SK-N-SH treated with all-trans-retinoic acid at 6 μM for 48 hours (cell line): ENCODE measurements around the gene TCEA2.

Source experiments
- ATAC-seq: fragments of 200-7000 bp; cut with Tn5 transposase; 3 replicates; pipeline ENCODE4 v1.9.1; 2020; ENCODE audit warnings: mild to moderate bottlenecking, moderate library complexity
- ARNTL ChIP-seq: fragments of 450-650 bp; formaldehyde crosslinking; IDR thresholded peaks from 2 replicates; pipeline ENCODE4 v1.5.0; 2020; ENCODE audit warnings: low read depth, mild to moderate bottlenecking, moderate library complexity, borderline replicate concordance
- BACH2 ChIP-seq: fragments of 250-450 bp; sonication (Bioruptor Pico); IDR thresholded peaks from 2 replicates; pipeline ENCODE4 v1.9.0; 2021; ENCODE audit warnings: mild to moderate bottlenecking, borderline replicate concordance
- CREB5 ChIP-seq: fragments of 250-450 bp; sonication (Bioruptor Pico); IDR thresholded peaks from 2 replicates; pipeline ENCODE4 v1.5.1; 2020; ENCODE audit warnings: low read depth, mild to moderate bottlenecking, moderate library complexity
- CSDC2 ChIP-seq: fragments of 250-450 bp; sonication (Bioruptor Pico); IDR thresholded peaks from 2 replicates; pipeline ENCODE4 v1.5.0; 2020; ENCODE audit warnings: mild to moderate bottlenecking, moderate library complexity
- CSRNP3 ChIP-seq: fragments of 250-450 bp; sonication (Bioruptor Pico); IDR thresholded peaks from 2 replicates; pipeline ENCODE4 v1.5.1; 2021; ENCODE audit warnings: mild to moderate bottlenecking, moderate library complexity
- GLIS3 ChIP-seq: fragments of 250-450 bp; sonication (Bioruptor Pico); IDR thresholded peaks from 2 replicates; pipeline ENCODE4 v1.5.0; 2020; ENCODE audit warnings: mild to moderate bottlenecking, moderate library complexity
- ISL1 ChIP-seq: fragments of 250-450 bp; sonication (Bioruptor Pico); IDR thresholded peaks from 2 replicates; pipeline ENCODE4 v2.1.2; 2022; ENCODE audit warnings: mild to moderate bottlenecking, moderate library complexity
- POU6F1 ChIP-seq: fragments of 250-450 bp; sonication (Bioruptor Pico); IDR thresholded peaks from 2 replicates; pipeline ENCODE4 v1.8.0; 2021; ENCODE audit warnings: low read depth, mild to moderate bottlenecking, moderate library complexity, borderline replicate concordance
- PPARA ChIP-seq: fragments of 250-450 bp; sonication (Bioruptor Pico); IDR thresholded peaks from 2 replicates; pipeline ENCODE4 v1.5.0; 2020; ENCODE audit warnings: mild to moderate bottlenecking, borderline replicate concordance
- RARB ChIP-seq: fragments of 250-450 bp; sonication (Bioruptor Pico); IDR thresholded peaks from 2 replicates; pipeline ENCODE4 v1.8.0; 2021; ENCODE audit warnings: mild to moderate bottlenecking, moderate library complexity
- SNAI2 ChIP-seq: fragments of 250-450 bp; sonication (Bioruptor Pico); IDR thresholded peaks from 2 replicates; pipeline ENCODE4 v1.5.0; 2020; ENCODE audit warnings: mild to moderate bottlenecking, moderate library complexity
- ZC3H10 ChIP-seq: fragments of 250-450 bp; sonication (Bioruptor Pico); IDR thresholded peaks from 2 replicates; pipeline ENCODE4 v1.5.1; 2021; ENCODE audit warnings: mild to moderate bottlenecking, moderate library complexity
- ZFP3 ChIP-seq: fragments of 250-450 bp; sonication (Bioruptor Pico); IDR thresholded peaks from 2 replicates; pipeline ENCODE4 v1.5.0; 2020; ENCODE audit warnings: mild to moderate bottlenecking, moderate library complexity
- ZFP30 ChIP-seq: fragments of 450-650 bp; formaldehyde crosslinking; IDR thresholded peaks from 2 replicates; pipeline ENCODE4 v1.5.0; 2022; ENCODE audit warnings: mild to moderate bottlenecking, moderate library complexity
- ZNF565 ChIP-seq: fragments of 450-650 bp; formaldehyde crosslinking; conservative IDR thresholded peaks from 2 replicates; pipeline ENCODE4 v1.5.0; 2020; ENCODE audit warnings: low read depth, mild to moderate bottlenecking, moderate library complexity
- ZNF70 ChIP-seq: fragments of 450-650 bp; formaldehyde crosslinking; IDR thresholded peaks from 2 replicates; pipeline ENCODE4 v1.5.0; 2020; ENCODE audit warnings: mild to moderate bottlenecking, moderate library complexity
- ZNF8 ChIP-seq: fragments of 450-650 bp; formaldehyde crosslinking; IDR thresholded peaks from 2 replicates; pipeline ENCODE4 v1.5.0; 2020; ENCODE audit warnings: mild to moderate bottlenecking, moderate library complexity
- TF ChIP-seq, protein P1 (sequence below): fragments of 250-450 bp; sonication (Bioruptor Pico); IDR thresholded peaks from 2 replicates; pipeline ENCODE4 v1.8.0; 2020; ENCODE audit warnings: mild to moderate bottlenecking, moderate library complexity, borderline replicate concordance

Gene TCEA2

GRCh38 chr20:64053841-64054661 lies 8.9 kb upstream of the TCEA2 start:
- no peak for TF ChIP-seq RARB
- TF ChIP-seq, protein P1, sequence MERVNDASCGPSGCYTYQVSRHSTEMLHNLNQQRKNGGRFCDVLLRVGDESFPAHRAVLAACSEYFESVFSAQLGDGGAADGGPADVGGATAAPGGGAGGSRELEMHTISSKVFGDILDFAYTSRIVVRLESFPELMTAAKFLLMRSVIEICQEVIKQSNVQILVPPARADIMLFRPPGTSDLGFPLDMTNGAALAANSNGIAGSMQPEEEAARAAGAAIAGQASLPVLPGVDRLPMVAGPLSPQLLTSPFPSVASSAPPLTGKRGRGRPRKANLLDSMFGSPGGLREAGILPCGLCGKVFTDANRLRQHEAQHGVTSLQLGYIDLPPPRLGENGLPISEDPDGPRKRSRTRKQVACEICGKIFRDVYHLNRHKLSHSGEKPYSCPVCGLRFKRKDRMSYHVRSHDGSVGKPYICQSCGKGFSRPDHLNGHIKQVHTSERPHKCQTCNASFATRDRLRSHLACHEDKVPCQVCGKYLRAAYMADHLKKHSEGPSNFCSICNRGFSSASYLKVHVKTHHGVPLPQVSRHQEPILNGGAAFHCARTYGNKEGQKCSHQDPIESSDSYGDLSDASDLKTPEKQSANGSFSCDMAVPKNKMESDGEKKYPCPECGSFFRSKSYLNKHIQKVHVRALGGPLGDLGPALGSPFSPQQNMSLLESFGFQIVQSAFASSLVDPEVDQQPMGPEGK (CRISPR knock-in tag) = peak; percentile 26; the same call in 1 of the 2 replicates
- ATAC-seq = peak; percentile 39

DNA sequence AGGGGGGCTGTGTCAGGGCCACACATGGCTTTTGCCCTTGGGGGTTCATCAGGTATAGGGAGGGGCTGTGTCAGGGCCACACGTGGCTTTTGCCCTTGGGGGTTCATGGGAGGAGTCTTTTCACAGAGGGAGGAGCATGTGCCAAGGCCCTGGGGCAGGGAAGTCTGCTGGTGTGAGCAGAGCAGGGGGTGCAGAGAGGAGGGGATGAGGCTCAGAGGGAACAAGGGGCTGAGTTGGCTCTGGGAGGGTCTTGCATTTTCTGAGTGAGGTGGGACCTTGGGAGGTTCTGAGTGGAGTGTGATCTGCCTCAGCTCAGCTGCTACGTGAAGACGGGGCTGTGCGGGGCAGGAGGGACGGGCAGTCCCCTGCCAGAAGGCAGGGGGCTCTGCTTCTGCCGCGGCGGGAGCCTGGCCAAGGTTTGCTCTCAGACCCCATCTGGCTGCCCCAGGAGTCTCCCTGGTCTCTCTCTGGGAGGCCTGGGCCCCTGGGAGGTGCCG lies 7.6 kb upstream of the TCEA2 start:
- no peak for ATAC-seq
- TF ChIP-seq ZC3H10 (CRISPR knock-in tag) (no peak), CSRNP3 (CRISPR knock-in tag) (no peak), ARNTL (CRISPR knock-in tag) (no peak), CSDC2 (no peak), ZNF8 (CRISPR knock-in tag) (no peak), SNAI2 (CRISPR knock-in tag) (no peak), ISL1 (CRISPR knock-in tag) (no peak), ZNF70 (no peak), ZFP30 (CRISPR knock-in tag) (no peak), ZNF565 (CRISPR knock-in tag) (no peak), ZFP3 (no peak), GLIS3 (no peak)

GRCh38 chr20:64055893-64056638 lies 6.9 kb upstream of the TCEA2 start:
- ATAC-seq = 0 out of 3 replicates have a peak, but pooled peaks have one; percentile 3
- TF ChIP-seq BACH2 (CRISPR knock-in tag) (no peak), PPARA (CRISPR knock-in tag) (no peak), ZC3H10 (CRISPR knock-in tag) (no peak)
- TF ChIP-seq, protein P1 (CRISPR knock-in tag) = peak; percentile 81; the same call in 1 of the 2 replicates

DNA sequence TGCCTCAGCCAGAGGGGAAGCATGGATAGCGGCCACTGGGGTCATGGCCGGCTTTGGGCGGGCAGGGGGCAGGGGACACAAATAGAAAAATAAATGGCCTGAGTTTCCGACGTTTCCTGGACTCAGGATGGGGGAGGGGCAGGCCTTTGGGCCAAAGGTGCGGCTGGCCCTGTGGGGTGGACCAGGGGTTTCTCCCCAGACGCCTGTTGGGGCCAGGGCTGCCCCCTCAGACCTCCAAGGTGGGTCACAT lies 6.4 kb upstream of the TCEA2 start:
- no peak for ATAC-seq
- no peak for TF ChIP-seq ARNTL (CRISPR knock-in tag)
- TF ChIP-seq ZFP3 = no peak
- TF ChIP-seq CSDC2 = no peak
- no peak for TF ChIP-seq CSRNP3 (CRISPR knock-in tag)
- TF ChIP-seq ISL1 (CRISPR knock-in tag) = no peak
- no peak for TF ChIP-seq CREB5 (CRISPR knock-in tag)
- TF ChIP-seq BACH2 (CRISPR knock-in tag) = no peak
- TF ChIP-seq RARB = no peak
- no peak for TF ChIP-seq POU6F1 (CRISPR knock-in tag)
- no peak for TF ChIP-seq ZNF8 (CRISPR knock-in tag)
- TF ChIP-seq, all 23 proteins: peak for 0
